Measurements from ENCODE around the gene MMP1. TPM values are rescaled to one million over a fixed set of nuclear protein-coding genes. Genes with fewer than 3 reads are reported as not detected.

Gene MMP1
- total and polyA plus RNA-seq, 7 donors: 0.03 to 4.7 (median 0.40) TPM; not detected in 1

- intact Hi-C loops (cut with DNase I): no loop called here
- Histone ChIP-seq H3K27ac (no peak overlapping the region), H3K4me1 (no peaks in the 10 kb centered on the region), H3K36me3 (ENCODE audit: insufficient read depth in 1 of 2, low read depth in 1 of 2) (no peaks in the 10 kb centered on the region), H3K4me3 (no peak overlapping the region), H3K27me3 (ENCODE audit: insufficient read depth in 3 of 3, low read length in 2 of 3) (no peaks in the 10 kb centered on the region), H3K9me3 (no peaks in the 10 kb centered on the region)
- no peak for DNase-seq
- 8 to 12% (median 11%) methylated on average over 3 of the region's 3 CpGs for WGBS, 3 donors
- no peak for ATAC-seq
- no peak for TF ChIP-seq CTCF (IDR thresholded peaks at IDR 0.05)
These were observed 13.1 kb upstream of the MMP1 start for GRCh38 chr11:102810950-102811660.

DNA sequence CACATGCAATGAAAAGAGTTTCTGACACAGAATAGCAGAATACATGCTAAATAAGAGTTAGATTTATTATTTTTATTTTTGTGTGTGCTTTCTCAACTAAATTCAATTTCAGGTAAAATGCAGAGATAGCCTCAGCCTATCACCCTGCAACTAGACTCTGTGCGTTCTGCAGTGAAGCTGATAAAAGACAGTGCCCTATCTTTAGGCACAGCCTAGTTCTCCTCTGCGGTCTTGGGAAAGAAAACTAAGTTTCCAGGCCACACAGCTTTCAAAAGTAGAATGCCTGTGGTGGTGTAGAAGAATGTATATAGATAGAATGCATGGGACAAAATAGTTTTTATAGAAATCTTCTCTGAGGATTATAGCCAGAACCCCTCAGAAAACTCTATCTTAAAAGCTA is 12.0 kb upstream of the MMP1 start:
- Histone ChIP-seq H3K4me1 (no peaks in the 10 kb centered on the region), H3K36me3 (ENCODE audit: insufficient read depth in 1 of 2, low read depth in 1 of 2) (no peaks in the 10 kb centered on the region), H3K4me3 (no peak overlapping the region), H3K27me3 (ENCODE audit: insufficient read depth in 3 of 3, low read length in 2 of 3) (no peaks in the 10 kb centered on the region), H3K9me3 (no peaks in the 10 kb centered on the region), H3K27ac (no peak overlapping the region)
- WGBS, 3 donors: 63 to 69% (median 68%) methylated on average over 2 of the region's 2 CpGs
- ATAC-seq (no peak), DNase-seq (no peak)
- TF ChIP-seq CTCF (IDR thresholded peaks at IDR 0.05): no peak
- intact Hi-C loops (cut with DNase I): no loop called here

- Histone ChIP-seq H3K27ac (no peak overlapping the region), H3K9me3 (no peaks in the 10 kb centered on the region), H3K36me3 (ENCODE audit: insufficient read depth in 1 of 2, low read depth in 1 of 2) (no peaks in the 10 kb centered on the region), H3K27me3 (ENCODE audit: insufficient read depth in 3 of 3, low read length in 2 of 3) (no peaks in the 10 kb centered on the region), H3K4me1 (no peaks in the 10 kb centered on the region), H3K4me3 (no peak overlapping the region)
- WGBS, 3 donors: 52 to 63% (median 58%) methylated on average over 19 of the region's 19 CpGs
- no peak for ATAC-seq
- no peak for DNase-seq
- TF ChIP-seq CTCF (IDR thresholded peaks at IDR 0.05): no peak
- intact Hi-C loops (cut with DNase I): no loop called here
These were observed 10.0 kb upstream of the MMP1 start for GRCh38 chr11:102807921-102808320.

GRCh38 chr11:102806296-102806695 is 8.3 kb upstream of the MMP1 start:
- DNase-seq: no peak
- Histone ChIP-seq H3K27ac (no peak overlapping the region), H3K27me3 (ENCODE audit: insufficient read depth in 3 of 3, low read length in 2 of 3) (no peaks in the 10 kb centered on the region), H3K4me1 (no peaks in the 10 kb centered on the region), H3K9me3 (no peaks in the 10 kb centered on the region), H3K36me3 (ENCODE audit: insufficient read depth in 1 of 2, low read depth in 1 of 2) (no peaks in the 10 kb centered on the region), H3K4me3 (no peak overlapping the region)
- intact Hi-C loops (cut with DNase I): no loop called here
- no peak for ATAC-seq
- no peak for TF ChIP-seq CTCF (IDR thresholded peaks at IDR 0.05)
- 41 to 53% (median 46%) methylated on average over 3 of the region's 3 CpGs for WGBS, 3 donors

DNA sequence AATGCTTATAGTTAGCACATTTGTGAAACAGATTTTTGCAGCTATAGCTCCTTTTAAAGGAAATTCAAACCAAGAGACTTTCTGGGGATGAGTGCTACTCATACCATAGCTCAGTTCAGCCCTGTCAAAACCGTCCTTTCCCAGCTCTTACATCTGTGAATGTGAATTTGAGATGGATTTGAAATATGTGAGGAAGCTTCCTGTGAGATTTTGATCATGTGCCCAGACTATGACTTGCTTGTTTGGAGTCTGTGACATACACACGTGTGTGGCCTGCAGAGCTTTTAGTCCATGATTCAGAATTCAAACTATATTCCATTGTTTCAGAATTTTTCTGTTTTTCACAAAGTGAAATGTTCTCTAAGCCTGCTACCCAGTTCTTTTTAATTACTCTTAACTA is 4.4 kb upstream of the MMP1 start:
- TF ChIP-seq CTCF (IDR thresholded peaks at IDR 0.05): no peak
- intact Hi-C loops (cut with DNase I): no loop called here
- WGBS, 3 donors: 5 to 8% (median 6%) methylated on average over 2 of the region's 2 CpGs
- Histone ChIP-seq H3K27ac (no peak overlapping the region), H3K9me3 (no peaks in the 10 kb centered on the region), H3K36me3 (ENCODE audit: insufficient read depth in 1 of 2, low read depth in 1 of 2) (no peaks in the 10 kb centered on the region), H3K27me3 (ENCODE audit: insufficient read depth in 3 of 3, low read length in 2 of 3) (no peaks in the 10 kb centered on the region), H3K4me3 (no peak overlapping the region), H3K4me1 (no peaks in the 10 kb centered on the region)
- ATAC-seq (no peak), DNase-seq (no peak)
